OCI-LY3 (cell line): Measurements from ENCODE around the gene CPLANE2.

Experiments used
- CTCF ChIP-seq: fragments of 200-600, 300-600 bp; sonication (generic); IDR thresholded peaks from 2 replicates; pipeline ENCODE4 v1.5.1; 2014; ENCODE audit warnings: antibody characterized with exemption, low read length, low read depth
- EZH2phosphoT487 ChIP-seq: fragments of 200-600 bp; shearing (Covaris generic); IDR thresholded peaks from 2 replicates; pipeline ENCODE4 v1.6.1; 2018; ENCODE audit warnings: antibody characterized with exemption, mixed run types, low read depth

GRCh38 chr1:16237343-16237830 lies 404 bp upstream of the CPLANE2 start:
- no peak for TF ChIP-seq CTCF
- no peak for TF ChIP-seq EZH2phosphoT487
